K562 (cell line): ENCODE data around the gene FGFRL1. TPM values are rescaled to one million over a fixed set of nuclear protein-coding genes. Genes with fewer than 3 reads are reported as not detected.

Experiments
- ATF1 ChIP-seq, 2 experiments: fragments of 450-650 bp in 1 of 2; IDR thresholded peaks; 2 replicates each; pipeline ENCODE4 v1.6.1; 2016; ENCODE audit warnings: missing compliant biosample characterization in 1 of 2, missing genetic modification characterization in 1 of 2
- CTBP1 ChIP-seq: fragments of 450-650 bp; IDR thresholded peaks from 2 replicates; pipeline ENCODE4 v1.6.1; 2016; ENCODE audit warnings: borderline replicate concordance
- CXXC5 ChIP-seq: fragments of 250-450 bp; sonication (Bioruptor Pico); IDR thresholded peaks from 2 replicates; pipeline ENCODE4 v1.8.0; 2022; ENCODE audit warnings: inconsistent platforms, mild to moderate bottlenecking, moderate library complexity
- FOXA1 ChIP-seq: fragments of 450-650 bp; IDR thresholded peaks from 2 replicates; pipeline ENCODE4 v1.6.1; 2016; ENCODE audit warnings: mild to moderate bottlenecking, borderline replicate concordance
- GATAD2B ChIP-seq: fragments of 450-650 bp; IDR thresholded peaks from 2 replicates; pipeline ENCODE4 v1.6.1; 2017; ENCODE audit warnings: mild to moderate bottlenecking, borderline replicate concordance
- HDAC1 ChIP-seq, 2 experiments: fragments of 450-650 bp; IDR thresholded peaks; 2 replicates each; pipeline ENCODE4 v1.6.1; 2016 to 2017; ENCODE audit warnings: inconsistent platforms in 1 of 2, mild to moderate bottlenecking in 1 of 2, moderate library complexity in 1 of 2
- KDM5B ChIP-seq: fragments of 200-600 bp; sonication (generic); IDR thresholded peaks from 2 replicates; pipeline ENCODE4 v1.6.1; 2012; ENCODE audit warnings: low read depth, mild to moderate bottlenecking, moderate library complexity, low read length, control low read depth, inconsistent platforms; ENCODE audit not compliant: insufficient replicate concordance
- MAZ ChIP-seq, 2 experiments: fragments of 450-650 bp in 1 of 2; sonication (generic) in 1 of 2; formaldehyde crosslinking; IDR thresholded peaks in 1 of 2; conservative IDR thresholded peaks in 1 of 2; 2 replicates each; pipeline versions ENCODE4 v1.4.0 to v1.5.0; 2020; ENCODE audit warnings: mild to moderate bottlenecking in 1 of 2, missing genetic modification reagents in 1 of 2
- PTTG1 ChIP-seq: fragments of 450-650 bp; IDR thresholded peaks from 2 replicates; pipeline ENCODE4 v1.6.1; 2016; ENCODE audit warnings: low read depth, mild to moderate bottlenecking, missing genetic modification characterization, missing compliant biosample characterization
- SAFB ChIP-seq: fragments of 200-400 bp; formaldehyde crosslinking; IDR thresholded peaks from 2 replicates; pipeline ENCODE4 v1.6.1; 2017; ENCODE audit warnings: low read depth, low read length, borderline replicate concordance
- THRA ChIP-seq: fragments of 450-650 bp; IDR thresholded peaks from 2 replicates; pipeline ENCODE4 v1.6.1; 2017; ENCODE audit warnings: mild to moderate bottlenecking, moderate library complexity
- VEZF1 ChIP-seq: fragments of 200-800 bp; sonication (Bioruptor generic); IDR thresholded peaks from 2 replicates; pipeline ENCODE4 v1.6.1; 2017; ENCODE audit warnings: missing genetic modification characterization, missing compliant biosample characterization
- YBX1 ChIP-seq: fragments of 450-650 bp; IDR thresholded peaks from 2 replicates; pipeline ENCODE4 v1.7.1; 2016; ENCODE audit warnings: mild to moderate bottlenecking
- YY1 ChIP-seq, 3 experiments: IDR thresholded peaks; 2 replicates each; pipeline ENCODE4 v1.6.1; 2011; ENCODE audit warnings: low read length in 2 of 3, mild to moderate bottlenecking in 2 of 3, moderate library complexity in 2 of 3, borderline replicate concordance in 1 of 3, control low read depth in 1 of 3, low read depth in 1 of 3; ENCODE audit not compliant: insufficient read depth in 3 of 3, insufficient replicate concordance in 2 of 3, control insufficient read depth in 1 of 3, insufficient read length in 1 of 3; ENCODE audit errors: extremely low read depth in 1 of 3
- ZNF121 ChIP-seq: sonication (generic); formaldehyde crosslinking; conservative IDR thresholded peaks from 2 replicates; pipeline ENCODE4 v1.8.0; 2022; ENCODE audit warnings: missing genetic modification reagents
- ZNF197 ChIP-seq: fragments of 200-800 bp; sonication (Bioruptor generic); IDR thresholded peaks from 2 replicates; pipeline ENCODE4 v1.6.1; 2016; ENCODE audit warnings: low read depth, missing genetic modification characterization, missing compliant biosample characterization
- ZNF263 ChIP-seq: sonication (generic); formaldehyde crosslinking; IDR thresholded peaks from 2 replicates; pipeline ENCODE4 v1.8.0; 2022; ENCODE audit warnings: mild to moderate bottlenecking, missing genetic modification reagents, borderline replicate concordance
- ZNF347 ChIP-seq: fragments of 450-650 bp; formaldehyde crosslinking; IDR thresholded peaks from 2 replicates; pipeline ENCODE4 v1.4.0; 2020; ENCODE audit warnings: low read depth, mild to moderate bottlenecking, moderate library complexity
- ZNF740 ChIP-seq, 3 experiments: fragments of 200-800 bp in 1 of 3; sonication (Bioruptor generic) in 1 of 3; sonication (generic) in 1 of 3; formaldehyde crosslinking in 1 of 3; IDR thresholded peaks; 2 replicates each; pipeline versions ENCODE4 v1.6.1 to v1.8.0; 2016 to 2022; ENCODE audit warnings: mild to moderate bottlenecking in 2 of 3, missing compliant biosample characterization in 2 of 3, missing genetic modification characterization in 2 of 3, missing genetic modification reagents in 1 of 3
- polyA plus RNA-seq, 8 experiments: library from polyadenylated mRNA; depleted of rRNA in 4 of 8; stranded (reverse) in 5 of 8; unstranded in 3 of 8; fragments of >200 nt; fragmentation: Nextera tagmentation in 2 of 8; fragmentation: Illumina TruSeq in 1 of 8; extraction: Ambion mirVana in 2 of 8; extraction: Trizol in 1 of 8; gene quantifications; 2 replicates each; pipeline versions ENCODE4 v1.2.1 to v1.2.3, GENCODE V29; 2011 to 2014; ENCODE audit warnings: inconsistent platforms in 1 of 8, missing spikeins in 1 of 8
- total RNA-seq, 7 experiments: library from RNA; depleted of rRNA in 6 of 7; stranded (reverse); fragments of >200 nt in 6 of 7; fragmentation: Illumina TruSeq in 2 of 7; extraction: Trizol in 2 of 7; gene quantifications; 2 replicates each; pipeline versions ENCODE4 v1.2.1 to v1.2.3, GENCODE V29; 2011 to 2021; ENCODE audit warnings: low replicate concordance in 1 of 7
- TF ChIP-seq, protein P1 (sequence below): conservative IDR thresholded peaks from 2 replicates; pipeline ENCODE4 v1.6.1; 2011; ENCODE audit warnings: low read depth, mild to moderate bottlenecking, low read length; ENCODE audit not compliant: control insufficient read depth

The FGFRL1 gene
- total and polyA plus RNA-seq, 9 of the 15 experiments (the other 6 are each of a cell fraction or from before 2014, with no cell fraction given), result 0.34 to 49.9 (median 14.6) TPM

GRCh38 chr4:997375-998071 lies 13.9 kb upstream of the FGFRL1 start (continued):
- TF ChIP-seq, protein P1, sequence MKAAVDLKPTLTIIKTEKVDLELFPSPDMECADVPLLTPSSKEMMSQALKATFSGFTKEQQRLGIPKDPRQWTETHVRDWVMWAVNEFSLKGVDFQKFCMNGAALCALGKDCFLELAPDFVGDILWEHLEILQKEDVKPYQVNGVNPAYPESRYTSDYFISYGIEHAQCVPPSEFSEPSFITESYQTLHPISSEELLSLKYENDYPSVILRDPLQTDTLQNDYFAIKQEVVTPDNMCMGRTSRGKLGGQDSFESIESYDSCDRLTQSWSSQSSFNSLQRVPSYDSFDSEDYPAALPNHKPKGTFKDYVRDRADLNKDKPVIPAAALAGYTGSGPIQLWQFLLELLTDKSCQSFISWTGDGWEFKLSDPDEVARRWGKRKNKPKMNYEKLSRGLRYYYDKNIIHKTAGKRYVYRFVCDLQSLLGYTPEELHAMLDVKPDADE, result no peak
- TF ChIP-seq ZNF740 (CRISPR knock-in tag; IDR thresholded peaks at IDR 0.05) (no peak; the same call in 1 of the 2 replicates), ZNF740 (tag; IDR thresholded peaks at IDR 0.05) (peak in 1 of 2 experiments; percentile 62; a peak in 2 of 4 replicates), MAZ (CRISPR knock-in tag; conservative IDR thresholded peaks at IDR 0.05 in 1 of 2, IDR thresholded peaks at IDR 0.05 in 1 of 2) (peak; percentile 41 to 70; a peak in 3 of 4 replicates), YY1 (IDR thresholded peaks at IDR 0.05; ENCODE audit: borderline replicate concordance in 1 of 3, control insufficient read depth in 1 of 3, extremely low read depth in 1 of 3, insufficient read depth in 3 of 3, insufficient read length in 1 of 3, insufficient replicate concordance in 2 of 3, low read depth in 1 of 3, low read length in 2 of 3) (peak in 1 of 3 experiments; percentile 29), CXXC5 (peak; percentile 75), ZNF263 (CRISPR knock-in tag) (no peak), KDM5B (peak; percentile 26), PTTG1 (tag) (no peak), SAFB (0 out of 2 replicates have a peak, but pooled peaks have one; percentile 25), GATAD2B (peak; percentile 41; the same call in 1 of the 2 replicates), CTBP1 (peak; percentile 77), ATF1 (CRISPR knock-in tag; IDR thresholded peaks at IDR 0.05) (no peak), ATF1 (tag; IDR thresholded peaks at IDR 0.05) (no peak), ZNF197 (CRISPR knock-in tag) (no peak), THRA (no peak), VEZF1 (CRISPR knock-in tag) (peak; percentile 89), YBX1 (no peak), ZNF121 (CRISPR knock-in tag) (no peak), HDAC1 (IDR thresholded peaks at IDR 0.05) (no peak), FOXA1 (no peak), ZNF347 (no peak)
